C4-2B (cell line): ENCODE data around the gene FBXO22.
A peak's percentile ranks its signal among the peaks of the same experiment; 100 is the strongest.
"Not testable (repeated sequence)": the region's sequence is repeated elsewhere in the genome, so short reads cannot be mapped to it uniquely, and the experiment has no call there.

Experiments used
- H3K27ac ChIP-seq: fragments of 450-650 bp; 2 replicates; pipeline ENCODE4 v1.5.1; 2017
- ZFX ChIP-seq: fragments of 450-650 bp; IDR thresholded peaks from 2 replicates; pipeline ENCODE4 v1.6.1; 2017
- TF ChIP-seq, protein P1 (sequence below): fragments of 450-650 bp; conservative IDR thresholded peaks from 2 replicates; pipeline ENCODE4 v1.5.1; 2017; ENCODE audit warnings: mild to moderate bottlenecking

FBXO22 gene

DNA sequence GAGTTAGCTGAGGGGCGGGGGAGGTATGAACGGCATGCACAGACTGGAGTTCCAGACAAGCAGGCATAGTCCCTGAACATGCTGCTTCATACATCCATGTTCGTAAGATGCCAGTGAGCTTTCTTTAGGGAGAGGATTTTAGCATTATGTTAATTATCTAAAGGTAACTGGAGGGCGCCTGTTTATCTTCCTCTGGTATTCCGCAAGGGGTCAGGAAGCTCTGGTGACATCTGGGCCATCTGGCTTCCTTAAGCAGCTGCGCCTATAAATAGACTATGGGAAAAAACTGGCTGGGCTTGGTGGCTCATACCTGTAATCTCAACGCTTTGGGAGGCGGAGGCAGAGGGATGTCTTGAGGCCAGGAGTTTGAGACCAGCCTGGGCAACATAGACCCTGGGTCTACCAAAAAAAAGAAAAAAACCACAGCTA is 1.5 kb upstream of the FBXO22 start:
- no peak overlapping the region for H3K27ac ChIP-seq

GRCh38 chr15:75905231-75905630 is 1.6 kb downstream of the FBXO22 start:
- H3K27ac ChIP-seq, result peak overlapping the region; percentile 92; the same call in 1 of the 2 replicates
- no peak for TF ChIP-seq ZFX
- TF ChIP-seq, protein P1, sequence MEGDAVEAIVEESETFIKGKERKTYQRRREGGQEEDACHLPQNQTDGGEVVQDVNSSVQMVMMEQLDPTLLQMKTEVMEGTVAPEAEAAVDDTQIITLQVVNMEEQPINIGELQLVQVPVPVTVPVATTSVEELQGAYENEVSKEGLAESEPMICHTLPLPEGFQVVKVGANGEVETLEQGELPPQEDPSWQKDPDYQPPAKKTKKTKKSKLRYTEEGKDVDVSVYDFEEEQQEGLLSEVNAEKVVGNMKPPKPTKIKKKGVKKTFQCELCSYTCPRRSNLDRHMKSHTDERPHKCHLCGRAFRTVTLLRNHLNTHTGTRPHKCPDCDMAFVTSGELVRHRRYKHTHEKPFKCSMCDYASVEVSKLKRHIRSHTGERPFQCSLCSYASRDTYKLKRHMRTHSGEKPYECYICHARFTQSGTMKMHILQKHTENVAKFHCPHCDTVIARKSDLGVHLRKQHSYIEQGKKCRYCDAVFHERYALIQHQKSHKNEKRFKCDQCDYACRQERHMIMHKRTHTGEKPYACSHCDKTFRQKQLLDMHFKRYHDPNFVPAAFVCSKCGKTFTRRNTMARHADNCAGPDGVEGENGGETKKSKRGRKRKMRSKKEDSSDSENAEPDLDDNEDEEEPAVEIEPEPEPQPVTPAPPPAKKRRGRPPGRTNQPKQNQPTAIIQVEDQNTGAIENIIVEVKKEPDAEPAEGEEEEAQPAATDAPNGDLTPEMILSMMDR, result no peak

More for the DNA sequence above, 1.5 kb upstream of the FBXO22 start:
- TF ChIP-seq ZFX, result no peak
- TF ChIP-seq, protein P1, result no peak

- not testable (repeated sequence) for H3K27ac ChIP-seq
These were observed 6.7 kb downstream of the FBXO22 start for GRCh38 chr15:75910355-75910754.

DNA sequence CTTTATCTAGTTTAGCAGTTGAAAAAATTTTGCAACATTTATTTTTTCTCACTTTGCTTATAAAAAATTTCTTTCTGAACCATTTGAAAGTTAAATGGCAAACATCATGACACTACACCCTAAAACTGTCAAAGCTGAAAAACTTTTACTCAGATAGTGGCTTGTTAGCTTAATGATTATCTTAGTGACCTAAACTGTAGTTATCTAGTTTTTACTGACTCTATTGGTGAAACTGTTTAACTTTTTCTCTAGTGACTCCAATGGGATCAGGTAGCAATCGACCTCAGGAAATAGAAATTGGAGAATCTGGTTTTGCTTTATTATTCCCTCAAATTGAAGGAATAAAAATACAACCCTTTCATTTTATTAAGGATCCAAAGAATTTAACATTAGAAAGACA is 13.3 kb downstream of the FBXO22 start:
- H3K27ac ChIP-seq, result no peak overlapping the region
- TF ChIP-seq, protein P1, result no peak
- TF ChIP-seq ZFX, result no peak

GRCh38 chr15:75918135-75918534 is 14.5 kb downstream of the FBXO22 start:
- TF ChIP-seq, protein P1, result no peak
- TF ChIP-seq ZFX, result no peak
- no peak overlapping the region for H3K27ac ChIP-seq

DNA sequence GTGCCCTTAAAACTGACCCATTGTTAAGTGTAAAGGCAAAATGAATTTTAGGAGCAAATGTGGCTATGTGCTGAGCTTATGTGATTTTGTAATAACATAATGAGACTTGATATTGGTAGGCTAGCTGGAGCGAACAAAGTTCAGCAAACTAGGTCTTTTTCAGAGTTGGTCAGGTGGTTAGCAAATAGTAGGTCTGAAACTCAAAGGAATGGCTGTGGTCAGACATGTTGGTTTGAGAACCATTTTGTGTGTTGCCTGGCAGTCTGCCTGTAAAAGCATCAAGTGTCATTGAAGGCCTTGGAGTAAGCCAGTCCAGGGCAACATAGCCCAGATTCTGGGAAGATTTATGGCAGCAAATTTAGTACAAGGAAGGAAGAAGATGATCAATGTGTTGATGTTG is 16.4 kb downstream of the FBXO22 start:
- H3K27ac ChIP-seq, result no peak overlapping the region
- TF ChIP-seq, protein P1, result no peak

DNA sequence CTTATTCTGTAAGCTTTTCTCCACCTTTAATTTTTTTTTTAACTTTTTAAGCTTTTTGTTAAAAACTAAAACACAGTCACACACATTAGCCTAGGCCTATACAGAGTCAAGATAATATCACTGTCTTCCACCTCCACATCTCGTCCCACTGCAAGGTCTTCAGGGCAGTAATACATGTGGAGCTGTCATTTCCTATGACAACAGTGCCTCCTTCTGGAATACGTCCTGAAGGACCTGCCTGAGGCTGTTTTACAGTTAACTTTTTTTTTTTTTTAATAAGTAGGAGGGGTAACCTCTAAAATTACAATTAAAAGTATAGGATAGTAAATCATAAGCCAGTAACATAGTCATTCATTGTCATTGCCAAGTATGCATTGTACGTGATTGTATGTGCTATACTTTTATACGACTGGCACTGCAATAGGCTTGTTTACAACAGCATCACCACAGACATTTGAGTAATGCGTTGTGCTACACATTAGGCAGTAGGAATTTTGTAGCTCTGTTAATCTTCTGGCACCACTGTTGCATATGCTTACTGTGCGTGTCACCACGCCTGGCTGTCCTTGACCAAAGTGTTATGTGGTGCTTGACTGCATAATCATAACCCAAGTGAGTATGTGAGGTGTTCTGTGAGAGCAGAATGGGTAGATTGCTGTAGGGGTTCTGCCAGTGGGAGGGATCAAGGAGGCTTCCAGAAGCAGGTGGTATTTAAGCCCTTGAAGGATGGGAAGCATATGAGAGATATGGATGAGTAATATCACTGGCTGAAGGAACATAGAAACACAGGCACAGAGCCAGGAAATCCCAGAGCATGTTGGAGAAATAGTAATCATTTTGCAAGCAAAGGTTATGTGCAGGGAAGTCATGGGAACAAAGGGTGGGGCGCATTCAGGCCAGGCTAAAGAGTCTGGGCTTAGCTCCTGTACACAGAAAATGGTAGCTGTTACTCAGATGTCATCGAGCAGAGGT is 18.3 kb downstream of the FBXO22 start:
- no peak overlapping the region for H3K27ac ChIP-seq
- TF ChIP-seq, protein P1, result peak; percentile 67
- no peak for TF ChIP-seq ZFX
